ENCODE data around the gene FAM89B. TPM values are rescaled to one million over a fixed set of nuclear protein-coding genes. Genes with fewer than 3 reads are reported as not detected.

Gene FAM89B
- total RNA-seq, 4 donors from 2014 or later: 86.6 to 154 (median 119) TPM

- peaks cover 9 to 13% of the 10 kb centered on the region in 2 donors for H3K4me1 ChIP-seq
- TF ChIP-seq, protein P1, sequence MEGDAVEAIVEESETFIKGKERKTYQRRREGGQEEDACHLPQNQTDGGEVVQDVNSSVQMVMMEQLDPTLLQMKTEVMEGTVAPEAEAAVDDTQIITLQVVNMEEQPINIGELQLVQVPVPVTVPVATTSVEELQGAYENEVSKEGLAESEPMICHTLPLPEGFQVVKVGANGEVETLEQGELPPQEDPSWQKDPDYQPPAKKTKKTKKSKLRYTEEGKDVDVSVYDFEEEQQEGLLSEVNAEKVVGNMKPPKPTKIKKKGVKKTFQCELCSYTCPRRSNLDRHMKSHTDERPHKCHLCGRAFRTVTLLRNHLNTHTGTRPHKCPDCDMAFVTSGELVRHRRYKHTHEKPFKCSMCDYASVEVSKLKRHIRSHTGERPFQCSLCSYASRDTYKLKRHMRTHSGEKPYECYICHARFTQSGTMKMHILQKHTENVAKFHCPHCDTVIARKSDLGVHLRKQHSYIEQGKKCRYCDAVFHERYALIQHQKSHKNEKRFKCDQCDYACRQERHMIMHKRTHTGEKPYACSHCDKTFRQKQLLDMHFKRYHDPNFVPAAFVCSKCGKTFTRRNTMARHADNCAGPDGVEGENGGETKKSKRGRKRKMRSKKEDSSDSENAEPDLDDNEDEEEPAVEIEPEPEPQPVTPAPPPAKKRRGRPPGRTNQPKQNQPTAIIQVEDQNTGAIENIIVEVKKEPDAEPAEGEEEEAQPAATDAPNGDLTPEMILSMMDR (IDR thresholded peaks at IDR 0.05 in 4 of 5, conservative IDR thresholded peaks at IDR 0.05 in 1 of 5): no peak
- no peak for TF ChIP-seq POLR2A (IDR thresholded peaks at IDR 0.05)
- in situ Hi-C loops (cut with MboI; ENCODE audit: low sequenced_read_pairs in 4 of 4) (no loop called here), intact Hi-C loops (cut with DNase I; ENCODE audit: low total_unique reads) (loop anchor here (5.0 kb wide), 2 partner anchors 93 to 343 kb away; partner anchors contain the start of genes KAT5 and SART1)
- DNase-seq: no peak
- H3K9me3 ChIP-seq: no peaks in the 10 kb centered on the region
- peaks cover 0 to 58% of the 10 kb centered on the region in 2 donors for H3K36me3 ChIP-seq
- H3K27me3 ChIP-seq: no peaks in the 10 kb centered on the region
- H3K4me3 ChIP-seq: no peak overlapping the region
- ATAC-seq: no peak
- no peak overlapping the region for H3K27ac ChIP-seq
Measured at GRCh38 chr11:65619281-65619928, 47.1 kb downstream of the FAM89B start.

DNA sequence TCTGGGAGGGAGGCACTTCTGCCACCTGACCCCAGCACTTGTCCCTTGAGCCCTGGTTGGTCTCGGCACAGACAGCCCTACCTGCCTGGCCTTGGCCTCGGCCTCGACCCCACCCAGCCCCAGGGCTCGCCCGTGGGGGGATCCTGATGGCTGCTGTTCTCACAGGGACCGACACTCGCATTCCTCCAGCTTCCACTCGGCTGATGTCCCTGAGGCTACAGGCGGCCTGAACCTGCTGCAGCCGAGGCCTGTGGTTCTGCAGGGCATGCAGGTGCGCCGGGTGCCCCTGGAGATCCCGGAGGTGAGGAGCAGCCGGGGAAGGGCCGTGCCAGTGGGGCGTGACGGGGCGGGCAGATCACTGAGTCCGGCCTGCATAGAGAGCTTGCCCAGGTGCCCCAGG is 48.3 kb downstream of the FAM89B start:
- TF ChIP-seq, protein P1 (IDR thresholded peaks at IDR 0.05 in 4 of 5, conservative IDR thresholded peaks at IDR 0.05 in 1 of 5): no peak
- no peak for TF ChIP-seq POLR2A (IDR thresholded peaks at IDR 0.05)
- Histone ChIP-seq H3K27me3 (no peaks in the 10 kb centered on the region), H3K36me3 (peaks cover 0 to 71% of the 10 kb centered on the region in 2 donors), H3K9me3 (no peaks in the 10 kb centered on the region), H3K4me3 (no peak overlapping the region), H3K27ac (no peak overlapping the region), H3K4me1 (peaks cover 9 to 13% of the 10 kb centered on the region in 2 donors)
- in situ Hi-C loops (cut with MboI; ENCODE audit: low sequenced_read_pairs in 4 of 4): no loop called here
- DNase-seq: no peak
- intact Hi-C loops (cut with DNase I; ENCODE audit: low total_unique reads): no loop called here
- ATAC-seq: no peak

- H3K4me3 ChIP-seq: no peak overlapping the region
- H3K27ac ChIP-seq: no peak overlapping the region
- peaks cover 0 to 79% of the 10 kb centered on the region in 2 donors for H3K36me3 ChIP-seq
- H3K9me3 ChIP-seq: no peaks in the 10 kb centered on the region
- H3K27me3 ChIP-seq: no peaks in the 10 kb centered on the region
- intact Hi-C loops (cut with DNase I; ENCODE audit: low total_unique reads) (no loop called here), in situ Hi-C loops (cut with MboI; ENCODE audit: low sequenced_read_pairs in 4 of 4) (no loop called here)
- no peak for ATAC-seq
- peaks cover 7 to 10% of the 10 kb centered on the region in 2 donors for H3K4me1 ChIP-seq
- TF ChIP-seq POLR2A (IDR thresholded peaks at IDR 0.05): no peak
- TF ChIP-seq, protein P1 (IDR thresholded peaks at IDR 0.05 in 4 of 5, conservative IDR thresholded peaks at IDR 0.05 in 1 of 5): no peak
- no peak for DNase-seq
Measured at GRCh38 chr11:65621460-65621859, 49.1 kb downstream of the FAM89B start.

GRCh38 chr11:65622011-65622410 is 49.7 kb downstream of the FAM89B start:
- ATAC-seq: no peak
- peaks cover 1 to 4% of the 10 kb centered on the region in 2 donors for H3K4me1 ChIP-seq
- no peaks in the 10 kb centered on the region for H3K9me3 ChIP-seq
- in situ Hi-C loops (cut with MboI; ENCODE audit: low sequenced_read_pairs in 4 of 4) (no loop called here), intact Hi-C loops (cut with DNase I; ENCODE audit: low total_unique reads) (no loop called here)
- H3K36me3 ChIP-seq: peaks cover 0 to 83% of the 10 kb centered on the region in 2 donors
- no peak for DNase-seq
- no peaks in the 10 kb centered on the region for H3K27me3 ChIP-seq
- H3K4me3 ChIP-seq: no peak overlapping the region
- no peak overlapping the region for H3K27ac ChIP-seq
- no peak for TF ChIP-seq POLR2A (IDR thresholded peaks at IDR 0.05)
- TF ChIP-seq, protein P1 (IDR thresholded peaks at IDR 0.05 in 4 of 5, conservative IDR thresholded peaks at IDR 0.05 in 1 of 5): no peak

Measured in gastrocnemius medialis (tissue), 4 donors.